Measurements from ENCODE around the gene ZFP42. TPM values are rescaled to one million over a fixed set of nuclear protein-coding genes. Genes with fewer than 3 reads are reported as not detected.
"Not testable (repeated sequence)": the region's sequence is repeated elsewhere in the genome, so short reads cannot be mapped to it uniquely, and the experiment has no call there.

The ZFP42 gene
- polyA plus RNA-seq (2014; cell fraction: cytosol; rRNA removed) = not detected in 2 replicates
- polyA plus RNA-seq (2014; cell fraction: nucleus; rRNA removed) = not detected in 2 replicates

DNA sequence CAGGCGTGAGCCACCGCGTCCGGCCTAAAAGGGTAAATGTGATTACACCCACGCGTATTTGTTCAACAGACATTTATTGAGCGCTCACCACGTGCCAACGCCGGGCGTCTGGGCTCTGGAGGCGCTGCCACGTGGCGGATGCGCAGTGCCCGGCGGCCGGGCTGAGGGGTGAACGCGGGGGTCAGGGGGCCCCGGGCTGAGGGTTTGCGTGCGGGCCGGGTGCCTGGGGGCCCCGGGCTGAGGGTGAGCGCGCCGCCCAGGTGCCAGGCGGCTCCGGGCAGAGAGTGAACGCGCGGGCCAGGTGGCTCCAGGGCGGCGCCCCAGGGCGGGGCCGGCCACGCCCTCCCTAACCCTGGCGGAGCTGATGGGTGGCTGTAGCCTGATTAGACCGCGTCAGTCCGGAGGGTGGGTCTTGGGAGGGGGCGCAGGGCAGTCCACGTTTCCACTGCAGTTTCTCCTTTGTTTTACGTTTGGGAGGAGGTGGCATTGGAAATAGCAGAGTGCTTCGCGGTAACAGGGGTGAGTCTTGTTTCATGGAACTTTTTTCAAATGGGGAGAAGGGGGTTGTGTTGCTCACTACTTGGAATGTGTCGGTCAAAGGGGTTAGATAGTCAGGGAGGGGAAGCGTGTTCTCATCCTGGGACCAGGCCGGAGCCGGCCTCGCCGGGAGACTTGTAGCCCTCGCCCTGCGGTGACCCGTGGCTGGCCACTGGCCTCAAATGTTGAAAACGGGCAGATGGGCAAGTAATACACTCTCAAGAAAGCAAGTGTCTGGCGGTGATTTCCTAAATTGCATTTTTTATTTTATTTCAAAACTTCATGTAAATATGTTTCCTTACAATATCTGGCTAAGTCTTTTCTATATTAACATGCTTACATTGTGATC, at the start of gene ZFP42:
Gene ZFP42, plus strand, starts transcription at position 450 of the 886 bp plus-strand sequence. CDS start 7,037 bp downstream, outside the sequence.
- DNase-seq (ENCODE audit: low spot score) = no peak

DNA sequence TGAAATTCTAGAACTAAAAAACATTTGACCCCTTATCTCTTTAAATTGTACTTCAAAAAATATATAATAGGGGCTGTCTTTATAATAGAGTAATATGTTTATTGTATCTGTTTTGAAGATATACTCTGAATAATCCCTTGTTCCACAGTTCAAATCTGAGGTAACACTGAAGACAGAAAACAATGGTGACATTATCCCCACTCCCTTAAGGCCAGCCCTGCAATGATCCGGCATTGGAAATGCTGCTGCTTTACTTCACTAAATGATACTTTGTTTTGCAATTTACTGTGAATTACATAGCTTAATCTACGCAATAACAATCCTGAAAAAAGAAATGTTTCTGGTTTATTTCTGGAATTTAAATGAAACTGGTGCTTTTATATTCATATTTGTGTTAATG, 34.4 kb upstream of the ZFP42 start:
- no peak for DNase-seq (ENCODE audit: low spot score)

- no peak for DNase-seq (ENCODE audit: low spot score)
Observed at GRCh38 chr4:187961961-187962360, 33.6 kb upstream of the ZFP42 start.

DNA sequence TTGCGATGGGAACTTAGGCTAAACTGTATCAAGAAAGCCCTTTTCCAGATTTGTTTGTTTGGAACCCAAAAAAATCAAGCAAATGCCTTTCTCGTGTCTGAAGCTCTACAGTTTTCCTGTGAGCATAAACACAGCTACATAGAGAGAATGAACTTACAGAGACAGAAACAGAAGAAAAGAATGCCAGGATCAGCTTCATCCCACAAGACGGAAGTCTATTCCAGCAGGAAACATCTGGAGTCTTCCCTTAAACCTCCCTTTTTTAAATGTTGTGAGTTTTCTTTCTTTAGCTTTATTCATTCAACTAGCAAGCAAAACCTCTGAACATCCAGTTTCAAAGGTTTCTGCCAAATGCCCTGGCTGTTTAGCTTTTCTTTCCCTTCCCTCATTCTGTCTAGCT, 32.6 kb upstream of the ZFP42 start:
- no peak for DNase-seq (ENCODE audit: low spot score)

- no peak for DNase-seq (ENCODE audit: low spot score)
Observed at GRCh38 chr4:187965726-187966125, 29.8 kb upstream of the ZFP42 start.

DNA sequence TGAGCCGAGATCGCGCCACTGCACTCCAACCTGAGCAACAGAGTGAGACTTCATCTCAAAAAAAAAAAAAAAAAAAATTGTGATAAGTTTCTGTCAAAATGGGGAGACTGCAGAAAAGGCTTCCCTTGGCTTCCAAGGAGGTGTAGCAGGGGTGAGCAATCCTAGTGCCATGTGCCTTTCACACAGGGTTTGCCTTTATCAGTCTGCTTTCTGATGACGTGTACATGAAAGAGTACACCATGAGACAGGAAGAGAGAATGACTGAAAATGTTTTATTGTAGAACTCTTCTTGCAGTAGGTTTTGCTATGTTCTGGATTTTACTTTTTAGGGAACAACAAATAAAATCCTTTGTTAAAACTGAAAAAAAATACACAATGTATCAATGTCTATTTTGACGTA, 23.4 kb upstream of the ZFP42 start:
- no peak for DNase-seq (ENCODE audit: low spot score)

GRCh38 chr4:187983746-187984145, 11.8 kb upstream of the ZFP42 start:
- no peak for DNase-seq (ENCODE audit: low spot score)

DNA sequence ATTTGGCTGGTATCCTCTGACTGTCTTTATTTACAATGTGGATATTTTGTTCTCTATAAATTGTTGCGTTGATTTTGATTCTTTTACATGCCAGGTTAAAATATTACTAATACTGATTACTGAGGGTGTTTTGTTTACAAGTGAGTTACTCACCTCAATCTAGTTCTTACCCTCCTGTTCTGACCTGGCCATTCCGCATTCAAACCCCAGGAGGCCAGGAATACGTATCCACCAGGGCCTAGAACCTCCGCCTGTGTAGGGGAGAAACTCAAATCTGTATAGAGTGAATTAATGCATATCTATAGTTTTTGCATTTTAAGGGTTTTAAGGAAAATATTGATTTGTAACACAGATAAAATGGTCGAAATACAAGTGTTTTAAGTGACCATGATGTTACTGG, 2.6 kb upstream of the ZFP42 start:
- no peak for DNase-seq (ENCODE audit: low spot score)

GRCh38 chr4:187993827-187994226, 1.7 kb upstream of the ZFP42 start:
- no peak for DNase-seq (ENCODE audit: low spot score)

GRCh38 chr4:187996502-187997177, 1.1 kb downstream of the ZFP42 start:
- DNase-seq (ENCODE audit: low spot score) = no peak

DNA sequence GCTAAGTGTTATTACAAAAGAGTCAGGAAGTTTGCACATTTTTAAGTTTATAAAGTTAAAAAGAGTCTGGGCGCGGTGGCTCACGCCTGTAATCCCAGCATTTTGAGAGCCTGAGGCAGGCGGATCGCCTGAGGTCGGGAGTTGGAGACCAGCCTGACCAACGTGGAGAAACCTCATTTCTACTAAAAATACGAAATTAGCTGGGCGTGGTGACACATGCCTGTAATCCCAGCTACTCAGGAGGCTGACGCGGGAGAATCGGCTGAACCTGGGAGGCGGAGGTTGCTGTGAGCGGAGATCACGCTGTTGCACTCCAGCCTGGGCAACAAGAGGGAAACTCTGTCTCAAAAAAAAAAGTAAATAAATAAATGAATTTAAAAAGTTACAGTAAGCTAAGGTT, 2.4 kb downstream of the ZFP42 start:
- DNase-seq (ENCODE audit: low spot score) = not testable (repeated sequence)

DNA sequence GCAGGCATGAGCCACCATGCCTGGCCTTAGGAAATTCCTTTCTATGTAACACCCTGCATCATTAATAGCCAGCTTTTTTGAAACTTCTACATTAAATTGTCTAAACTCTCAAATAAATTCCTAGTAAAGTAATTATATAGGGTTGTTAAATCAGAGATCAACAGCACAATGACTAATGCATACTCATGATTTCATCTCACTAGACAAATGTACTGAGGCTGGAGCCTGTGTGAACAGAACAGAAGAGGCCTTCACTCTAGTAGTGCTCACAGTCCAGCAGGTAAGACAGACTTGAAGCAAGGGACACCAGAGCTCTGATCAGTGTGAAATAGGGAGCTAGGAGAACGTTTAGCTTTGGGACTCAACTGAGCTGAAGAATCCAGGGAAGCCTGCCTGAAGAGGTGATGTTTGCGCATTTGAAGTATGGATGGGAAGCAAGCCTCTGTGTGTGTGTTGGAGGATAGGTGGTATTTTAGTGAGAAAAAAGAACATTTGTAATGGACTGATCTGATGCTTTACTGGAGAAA, 3.9 kb downstream of the ZFP42 start:
- no peak for DNase-seq (ENCODE audit: low spot score)

GRCh38 chr4:188002323-188002722, 6.8 kb downstream of the ZFP42 start:
- DNase-seq (ENCODE audit: low spot score) = no peak

GRCh38 chr4:188002751-188003150, 7.2 kb downstream of the ZFP42 start:
- no peak for DNase-seq (ENCODE audit: low spot score)

DNA sequence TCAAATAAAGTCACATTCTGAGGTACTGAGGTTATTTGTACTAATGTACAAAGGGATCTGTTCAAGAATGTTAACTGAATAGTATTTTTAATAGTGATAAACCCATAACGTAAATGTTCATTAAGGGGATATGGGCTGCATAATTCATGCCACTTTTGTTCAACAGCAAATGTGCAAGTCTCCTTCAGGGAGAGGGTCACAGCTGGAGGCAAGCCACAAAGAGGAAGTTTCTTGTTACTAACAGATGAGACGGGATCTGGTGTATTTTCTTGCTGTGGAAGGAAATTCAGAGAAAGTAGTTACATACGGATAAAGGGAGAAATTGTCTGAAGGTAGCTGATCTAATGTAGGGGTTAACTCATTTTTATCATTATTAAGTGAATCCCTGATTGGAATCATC, 10.0 kb downstream of the ZFP42 start:
- no peak for DNase-seq (ENCODE audit: low spot score)

DNA sequence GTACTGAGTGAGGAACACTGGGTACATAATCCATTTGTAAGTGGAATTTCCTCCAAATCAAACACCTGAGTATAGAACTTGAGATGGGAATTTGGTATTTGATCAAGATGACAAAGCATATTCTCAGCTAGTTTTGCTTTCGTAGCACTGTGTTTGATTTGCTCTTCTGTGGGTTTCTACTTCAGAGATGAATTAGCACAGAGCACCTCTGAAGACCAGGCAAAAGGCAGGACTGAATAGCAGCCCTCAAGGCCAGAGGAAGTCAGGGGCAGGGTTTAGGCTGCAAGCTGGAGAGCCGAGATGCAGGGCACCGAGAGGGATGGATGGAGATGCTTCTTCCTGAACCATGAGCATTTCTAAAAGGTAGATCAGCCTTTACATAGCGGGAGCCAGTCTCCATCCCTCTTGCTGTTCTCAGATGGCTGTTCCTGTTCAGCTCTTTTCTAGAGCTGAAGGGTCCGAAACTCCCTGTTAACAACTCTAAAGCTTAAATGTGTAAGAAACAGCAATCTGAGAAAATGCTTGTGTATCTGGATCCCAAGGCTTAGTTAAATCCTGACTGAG, 10.8 kb downstream of the ZFP42 start:
- no peak for DNase-seq (ENCODE audit: low spot score)

GRCh38 chr4:188008377-188008776, 12.8 kb downstream of the ZFP42 start:
- DNase-seq (ENCODE audit: low spot score) = no peak

DNA sequence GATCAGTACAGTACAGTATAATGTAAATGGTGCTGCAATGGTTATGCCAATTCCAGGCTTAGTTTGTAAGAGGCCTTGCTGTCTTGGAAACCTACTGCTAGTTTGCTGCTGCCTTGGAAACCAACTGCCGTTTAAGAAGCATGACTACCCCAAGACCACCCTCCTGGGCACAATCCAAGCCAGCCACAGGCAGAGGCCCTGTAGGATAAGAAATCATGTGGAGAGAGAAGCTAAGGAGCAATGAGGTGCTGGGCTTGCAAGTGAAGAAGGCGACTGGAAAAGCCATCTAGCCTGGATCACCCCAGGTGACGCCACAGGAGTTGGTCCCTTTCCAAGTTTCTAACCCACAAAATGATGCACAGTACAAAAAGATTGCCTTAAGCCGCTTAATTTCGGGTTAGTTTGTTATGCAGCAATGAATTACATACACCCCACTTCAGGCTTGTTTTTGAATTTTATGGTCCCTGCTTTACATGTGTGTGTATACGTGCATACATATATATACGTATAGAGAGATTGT, 16.9 kb downstream of the ZFP42 start:
- no peak for DNase-seq (ENCODE audit: low spot score)

GRCh38 chr4:188015025-188015940, 19.7 kb downstream of the ZFP42 start:
- no peak for DNase-seq (ENCODE audit: low spot score)

DNA sequence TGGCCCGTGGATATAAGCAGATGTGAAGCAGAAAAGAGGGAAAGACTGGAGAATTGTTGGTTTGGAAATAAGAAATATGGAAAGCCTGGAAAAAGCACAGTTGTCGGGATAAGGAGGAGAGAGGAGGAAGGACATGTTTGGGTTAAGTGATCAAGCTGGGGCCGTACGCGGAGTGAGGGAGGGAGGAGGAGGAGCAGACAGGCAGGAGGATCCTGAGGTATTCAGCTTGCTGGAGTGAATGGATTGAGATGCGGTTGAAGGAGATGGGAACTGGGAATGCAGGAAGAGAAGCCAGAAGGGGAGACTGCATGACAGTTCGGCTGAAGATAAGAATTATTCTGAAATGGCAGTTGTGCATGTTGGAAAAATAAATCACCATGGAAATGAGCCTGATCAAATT, 21.2 kb downstream of the ZFP42 start:
- no peak for DNase-seq (ENCODE audit: low spot score)

GRCh38 chr4:188018262-188018661, 22.7 kb downstream of the ZFP42 start:
- DNase-seq (ENCODE audit: low spot score) = no peak

Measured in SK-N-DZ (cell line).